Measurements from ENCODE around the gene TET1. TPM values are rescaled to one million over a fixed set of nuclear protein-coding genes. Genes with fewer than 3 reads are reported as not detected.
"Not testable (repeated sequence)": the region's sequence is repeated elsewhere in the genome, so short reads cannot be mapped to it uniquely, and the experiment has no call there.

TET1 gene
- total RNA-seq, 1 donor from 2014 or later = 20.4 TPM

DNA sequence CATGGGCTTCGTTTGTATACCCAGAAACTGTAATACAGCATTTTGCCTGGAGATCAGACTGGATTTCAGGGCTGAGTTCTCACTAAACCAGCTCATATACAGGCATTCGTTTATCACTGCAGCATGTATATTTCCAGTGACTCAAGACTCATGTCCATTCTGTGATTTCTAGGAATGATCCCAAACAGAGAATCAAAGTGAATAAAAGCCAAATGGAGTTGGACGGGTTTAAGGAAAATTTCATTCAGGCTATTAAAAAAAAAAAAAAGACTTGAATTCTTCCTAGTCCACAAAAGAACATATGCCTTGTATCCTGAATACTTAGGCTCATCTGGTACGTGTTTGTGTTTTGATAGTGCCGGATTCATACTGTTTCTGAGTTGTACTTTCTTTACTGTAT lies 46.8 kb downstream of the TET1 start:
- DNase-seq (ENCODE audit: extremely low spot score, unreplicated experiment) = no peak

DNA sequence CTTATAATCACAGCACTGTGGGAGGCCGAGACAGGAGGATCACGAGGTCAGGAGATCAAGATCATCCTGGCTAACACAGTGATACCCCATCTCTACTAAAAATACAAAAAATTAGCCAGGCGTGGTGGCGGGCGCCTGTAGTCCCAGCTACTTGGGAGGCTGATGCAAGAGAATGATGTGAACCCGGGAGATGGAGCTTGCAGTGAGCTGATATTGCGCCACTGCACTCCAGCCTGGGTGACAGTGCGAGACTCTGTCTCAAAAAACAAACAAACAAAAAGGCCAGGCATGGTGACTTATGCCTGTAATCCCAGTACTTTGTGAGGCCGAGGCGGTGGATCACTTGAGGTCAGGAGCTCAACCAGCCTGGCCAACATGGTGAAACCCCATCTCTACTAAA lies 49.9 kb downstream of the TET1 start:
- H3K4me3 Mint-ChIP-seq (ENCODE audit: unreplicated experiment) = not testable (repeated sequence)

More for the DNA sequence above, 46.8 kb downstream of the TET1 start:
- no peaks in the 10 kb centered on the region for H3K27me3 Mint-ChIP-seq (ENCODE audit: unreplicated experiment)
- H3K4me3 Mint-ChIP-seq (ENCODE audit: unreplicated experiment) = no peak overlapping the region
- TF ChIP-seq, protein P1, sequence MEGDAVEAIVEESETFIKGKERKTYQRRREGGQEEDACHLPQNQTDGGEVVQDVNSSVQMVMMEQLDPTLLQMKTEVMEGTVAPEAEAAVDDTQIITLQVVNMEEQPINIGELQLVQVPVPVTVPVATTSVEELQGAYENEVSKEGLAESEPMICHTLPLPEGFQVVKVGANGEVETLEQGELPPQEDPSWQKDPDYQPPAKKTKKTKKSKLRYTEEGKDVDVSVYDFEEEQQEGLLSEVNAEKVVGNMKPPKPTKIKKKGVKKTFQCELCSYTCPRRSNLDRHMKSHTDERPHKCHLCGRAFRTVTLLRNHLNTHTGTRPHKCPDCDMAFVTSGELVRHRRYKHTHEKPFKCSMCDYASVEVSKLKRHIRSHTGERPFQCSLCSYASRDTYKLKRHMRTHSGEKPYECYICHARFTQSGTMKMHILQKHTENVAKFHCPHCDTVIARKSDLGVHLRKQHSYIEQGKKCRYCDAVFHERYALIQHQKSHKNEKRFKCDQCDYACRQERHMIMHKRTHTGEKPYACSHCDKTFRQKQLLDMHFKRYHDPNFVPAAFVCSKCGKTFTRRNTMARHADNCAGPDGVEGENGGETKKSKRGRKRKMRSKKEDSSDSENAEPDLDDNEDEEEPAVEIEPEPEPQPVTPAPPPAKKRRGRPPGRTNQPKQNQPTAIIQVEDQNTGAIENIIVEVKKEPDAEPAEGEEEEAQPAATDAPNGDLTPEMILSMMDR (IDR thresholded peaks at IDR 0.05) = no peak
- H3K9me3 Mint-ChIP-seq (ENCODE audit: unreplicated experiment) = no peaks in the 10 kb centered on the region
- H3K4me1 Mint-ChIP-seq (ENCODE audit: unreplicated experiment) = peaks cover 27% of the 10 kb centered on the region
- H3K36me3 Mint-ChIP-seq (ENCODE audit: unreplicated experiment) = peaks cover 19% of the 10 kb centered on the region
- no peak overlapping the region for H3K27ac Mint-ChIP-seq (ENCODE audit: unreplicated experiment)

DNA sequence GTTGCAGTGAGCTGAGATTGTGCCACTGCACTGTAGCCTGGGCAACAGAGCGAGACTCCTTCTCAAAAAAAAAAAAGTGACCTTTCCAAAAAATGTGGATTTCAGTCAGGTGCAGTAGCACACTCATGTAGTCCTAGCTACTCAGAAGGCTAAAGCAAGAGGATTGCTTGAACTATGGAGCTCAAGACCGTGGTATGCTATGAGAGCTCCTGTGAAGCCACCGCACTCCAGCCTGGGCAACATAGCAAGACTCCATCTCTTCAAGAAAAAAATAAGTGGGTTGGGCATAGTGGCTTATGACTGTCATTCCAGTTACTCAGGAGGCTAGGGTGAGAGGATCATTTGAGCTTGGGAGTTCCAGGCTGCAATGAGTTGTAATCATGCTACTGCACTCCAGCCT lies 51.1 kb downstream of the TET1 start:
- peaks cover 20% of the 10 kb centered on the region for H3K36me3 Mint-ChIP-seq (ENCODE audit: unreplicated experiment)
- H3K27me3 Mint-ChIP-seq (ENCODE audit: unreplicated experiment) = no peaks in the 10 kb centered on the region
- H3K4me3 Mint-ChIP-seq (ENCODE audit: unreplicated experiment) = no peak overlapping the region
- TF ChIP-seq, protein P1 (IDR thresholded peaks at IDR 0.05) = no peak
- DNase-seq (ENCODE audit: extremely low spot score, unreplicated experiment) = no peak
- no peaks in the 10 kb centered on the region for H3K9me3 Mint-ChIP-seq (ENCODE audit: unreplicated experiment)
- peaks cover 8% of the 10 kb centered on the region for H3K4me1 Mint-ChIP-seq (ENCODE audit: unreplicated experiment)
- no peak overlapping the region for H3K27ac Mint-ChIP-seq (ENCODE audit: unreplicated experiment)

More for the DNA sequence above, 49.9 kb downstream of the TET1 start:
- not testable (repeated sequence) for H3K27ac Mint-ChIP-seq (ENCODE audit: unreplicated experiment); DNase-seq (ENCODE audit: extremely low spot score, unreplicated experiment); H3K27me3 Mint-ChIP-seq (ENCODE audit: unreplicated experiment); H3K4me1 Mint-ChIP-seq (ENCODE audit: unreplicated experiment); H3K9me3 Mint-ChIP-seq (ENCODE audit: unreplicated experiment)
- H3K36me3 Mint-ChIP-seq (ENCODE audit: unreplicated experiment) = peaks cover 20% of the 10 kb centered on the region

DNA sequence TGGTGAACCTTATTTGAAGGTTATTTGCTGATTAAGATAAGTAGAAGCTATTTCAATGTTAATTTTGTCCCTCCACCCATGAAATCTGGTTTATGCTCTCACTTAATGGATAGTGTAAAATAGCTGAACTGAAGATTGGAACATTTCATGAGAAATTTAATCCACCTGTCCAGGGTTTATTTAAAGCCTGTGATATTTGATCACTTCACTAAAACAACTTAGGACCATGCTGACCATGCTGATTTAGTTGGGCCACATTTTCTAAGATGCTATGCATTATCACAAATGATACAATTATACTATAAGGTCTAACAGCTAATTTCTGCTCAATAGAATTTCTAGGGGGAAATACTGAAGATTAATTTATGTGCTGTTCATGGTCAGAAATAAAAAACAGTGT lies 53.8 kb downstream of the TET1 start:
- not testable (repeated sequence) for H3K27me3 Mint-ChIP-seq (ENCODE audit: unreplicated experiment); H3K4me1 Mint-ChIP-seq (ENCODE audit: unreplicated experiment); H3K9me3 Mint-ChIP-seq (ENCODE audit: unreplicated experiment); H3K27ac Mint-ChIP-seq (ENCODE audit: unreplicated experiment); DNase-seq (ENCODE audit: extremely low spot score, unreplicated experiment); H3K4me3 Mint-ChIP-seq (ENCODE audit: unreplicated experiment)
- H3K36me3 Mint-ChIP-seq (ENCODE audit: unreplicated experiment) = peaks cover 31% of the 10 kb centered on the region

DNA sequence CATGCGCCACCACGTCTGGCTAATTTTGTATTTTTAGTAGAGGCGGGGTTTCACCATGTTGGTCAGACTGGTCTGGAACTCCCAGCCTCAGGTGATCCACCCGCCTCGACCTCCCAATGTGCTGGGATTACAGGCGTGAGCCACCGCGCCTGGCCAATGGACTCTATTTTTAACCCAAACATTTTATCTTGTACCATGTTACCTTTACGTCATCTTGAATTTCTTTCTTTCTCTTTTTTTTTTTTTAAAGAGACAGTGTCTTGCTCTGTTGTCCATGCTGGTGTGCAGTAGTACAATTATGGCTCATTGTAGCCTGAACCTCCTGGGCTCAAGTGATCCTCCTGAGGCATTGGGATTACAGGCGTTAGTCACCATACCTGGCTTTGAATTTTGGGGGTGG lies 57.6 kb downstream of the TET1 start:
- not testable (repeated sequence) for H3K27ac Mint-ChIP-seq (ENCODE audit: unreplicated experiment); H3K9me3 Mint-ChIP-seq (ENCODE audit: unreplicated experiment)

DNA sequence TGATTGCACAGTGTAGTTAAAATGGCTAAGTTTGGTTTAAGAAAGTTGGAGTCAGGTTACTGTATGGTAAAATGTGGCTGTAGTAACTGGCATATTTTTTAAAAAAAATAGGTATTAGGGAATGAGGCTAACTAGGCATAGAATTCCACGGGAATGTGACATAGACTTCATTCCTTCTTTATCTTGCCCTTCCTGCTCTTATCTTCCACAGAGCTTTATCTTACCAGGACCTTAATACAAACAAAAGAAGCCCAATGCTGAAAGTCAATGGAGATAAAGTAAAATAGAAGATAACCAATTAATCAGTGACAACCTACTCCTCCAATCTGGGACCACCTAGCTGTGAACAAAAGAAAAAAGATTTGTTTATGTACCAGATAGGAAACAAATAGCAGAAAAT lies 58.1 kb downstream of the TET1 start:
- Mint-ChIP-seq H3K36me3 (ENCODE audit: unreplicated experiment) (peaks cover 36% of the 10 kb centered on the region), H3K27ac (ENCODE audit: unreplicated experiment) (no peak overlapping the region), H3K4me1 (ENCODE audit: unreplicated experiment) (peaks cover 3% of the 10 kb centered on the region), H3K4me3 (ENCODE audit: unreplicated experiment) (no peak overlapping the region), H3K27me3 (ENCODE audit: unreplicated experiment) (no peaks in the 10 kb centered on the region), H3K9me3 (ENCODE audit: unreplicated experiment) (no peaks in the 10 kb centered on the region)
- TF ChIP-seq, protein P1 (IDR thresholded peaks at IDR 0.05) = no peak
- no peak for DNase-seq (ENCODE audit: extremely low spot score, unreplicated experiment)

More for the DNA sequence above, 57.6 kb downstream of the TET1 start:
- peaks cover 37% of the 10 kb centered on the region for H3K36me3 Mint-ChIP-seq (ENCODE audit: unreplicated experiment)
- not testable (repeated sequence) for H3K27me3 Mint-ChIP-seq (ENCODE audit: unreplicated experiment); H3K4me3 Mint-ChIP-seq (ENCODE audit: unreplicated experiment); H3K4me1 Mint-ChIP-seq (ENCODE audit: unreplicated experiment); DNase-seq (ENCODE audit: extremely low spot score, unreplicated experiment)

DNA sequence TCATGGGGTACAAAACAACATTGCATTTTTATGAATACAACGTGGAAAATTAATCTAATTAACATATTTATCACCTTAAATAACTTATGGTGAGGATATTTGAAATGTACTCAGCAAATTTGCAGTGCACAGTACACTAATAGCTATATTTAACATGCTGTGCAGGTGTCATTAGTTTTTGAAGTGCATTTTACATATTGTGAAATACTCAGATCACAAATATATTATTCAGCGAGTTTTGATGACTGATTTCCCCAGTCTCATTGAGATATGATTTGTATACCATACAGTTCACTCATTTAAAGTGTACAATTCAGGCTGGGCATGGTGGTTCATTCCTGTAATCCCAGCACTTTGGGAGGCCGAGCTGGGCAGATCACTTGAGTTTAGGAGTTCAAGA lies 59.5 kb downstream of the TET1 start:
- no peaks in the 10 kb centered on the region for H3K4me1 Mint-ChIP-seq (ENCODE audit: unreplicated experiment)
- no peak overlapping the region for H3K27ac Mint-ChIP-seq (ENCODE audit: unreplicated experiment)

More for the DNA sequence above, 59.5 kb downstream of the TET1 start:
- peaks cover 30% of the 10 kb centered on the region for H3K36me3 Mint-ChIP-seq (ENCODE audit: unreplicated experiment)
- TF ChIP-seq, protein P1 (IDR thresholded peaks at IDR 0.05) = no peak
- no peak overlapping the region for H3K4me3 Mint-ChIP-seq (ENCODE audit: unreplicated experiment)
- DNase-seq (ENCODE audit: extremely low spot score, unreplicated experiment) = no peak
- no peaks in the 10 kb centered on the region for H3K9me3 Mint-ChIP-seq (ENCODE audit: unreplicated experiment)
- no peaks in the 10 kb centered on the region for H3K27me3 Mint-ChIP-seq (ENCODE audit: unreplicated experiment)

Data from osteocyte (in vitro differentiated cells).